ENCODE results near the gene CBARP.

The CBARP gene

GRCh38 chr19:1266129-1266915, 28.5 kb upstream of the CBARP start (continued):
- peak; percentile 98 for TF ChIP-seq EGR2 (tag by site-specific recombination; IDR thresholded peaks at IDR 0.05; ENCODE audit: low read depth)
- no peak for TF ChIP-seq GFI1B (tag by site-specific recombination; IDR thresholded peaks at IDR 0.05)
- TF ChIP-seq ZNF555 (tag by site-specific recombination; conservative IDR thresholded peaks at IDR 0.05): no peak
- TF ChIP-seq ZBTB20 (tag by site-specific recombination; IDR thresholded peaks at IDR 0.05): peak; percentile 44
- TF ChIP-seq ZNF654 (tag by site-specific recombination; IDR thresholded peaks at IDR 0.05; ENCODE audit: low read depth): no peak
- TF ChIP-seq, protein P1, sequence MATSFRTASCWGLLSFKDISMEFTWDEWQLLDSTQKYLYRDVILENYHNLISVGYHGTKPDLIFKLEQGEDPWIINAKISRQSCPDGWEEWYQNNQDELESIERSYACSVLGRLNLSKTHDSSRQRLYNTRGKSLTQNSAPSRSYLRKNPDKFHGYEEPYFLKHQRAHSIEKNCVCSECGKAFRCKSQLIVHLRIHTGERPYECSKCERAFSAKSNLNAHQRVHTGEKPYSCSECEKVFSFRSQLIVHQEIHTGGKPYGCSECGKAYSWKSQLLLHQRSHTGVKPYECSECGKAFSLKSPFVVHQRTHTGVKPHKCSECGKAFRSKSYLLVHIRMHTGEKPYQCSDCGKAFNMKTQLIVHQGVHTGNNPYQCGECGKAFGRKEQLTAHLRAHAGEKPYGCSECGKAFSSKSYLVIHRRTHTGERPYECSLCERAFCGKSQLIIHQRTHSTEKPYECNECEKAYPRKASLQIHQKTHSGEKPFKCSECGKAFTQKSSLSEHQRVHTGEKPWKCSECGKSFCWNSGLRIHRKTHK (tag by site-specific recombination; IDR thresholded peaks at IDR 0.05): no peak
- no peak for TF ChIP-seq ZNF324 (tag by site-specific recombination; IDR thresholded peaks at IDR 0.05)
- TF ChIP-seq MZF1 (tag by site-specific recombination; IDR thresholded peaks at IDR 0.05; ENCODE audit: borderline replicate concordance): no peak
- TF ChIP-seq, protein P2, sequence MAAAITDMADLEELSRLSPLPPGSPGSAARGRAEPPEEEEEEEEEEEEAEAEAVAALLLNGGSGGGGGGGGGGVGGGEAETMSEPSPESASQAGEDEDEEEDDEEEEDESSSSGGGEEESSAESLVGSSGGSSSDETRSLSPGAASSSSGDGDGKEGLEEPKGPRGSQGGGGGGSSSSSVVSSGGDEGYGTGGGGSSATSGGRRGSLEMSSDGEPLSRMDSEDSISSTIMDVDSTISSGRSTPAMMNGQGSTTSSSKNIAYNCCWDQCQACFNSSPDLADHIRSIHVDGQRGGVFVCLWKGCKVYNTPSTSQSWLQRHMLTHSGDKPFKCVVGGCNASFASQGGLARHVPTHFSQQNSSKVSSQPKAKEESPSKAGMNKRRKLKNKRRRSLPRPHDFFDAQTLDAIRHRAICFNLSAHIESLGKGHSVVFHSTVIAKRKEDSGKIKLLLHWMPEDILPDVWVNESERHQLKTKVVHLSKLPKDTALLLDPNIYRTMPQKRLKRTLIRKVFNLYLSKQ (tag by site-specific recombination; IDR thresholded peaks at IDR 0.05; ENCODE audit: borderline replicate concordance): no peak
- no peak; the same call in 1 of the 2 replicates for TF ChIP-seq ZSCAN4 (tag by site-specific recombination; IDR thresholded peaks at IDR 0.05)
- TF ChIP-seq GLIS2 (tag by site-specific recombination; IDR thresholded peaks at IDR 0.05): peak; percentile 70
- no peak for TF ChIP-seq ZNF202 (tag by site-specific recombination; IDR thresholded peaks at IDR 0.05; ENCODE audit: borderline replicate concordance)
- TF ChIP-seq HOXA7 (CRISPR knock-in tag; IDR thresholded peaks at IDR 0.05; ENCODE audit: borderline replicate concordance): no peak
- no peak for TF ChIP-seq ZNF214 (tag by site-specific recombination; IDR thresholded peaks at IDR 0.05; ENCODE audit: borderline replicate concordance)
- no peak for TF ChIP-seq ZNF423 (tag by site-specific recombination; IDR thresholded peaks at IDR 0.05)
- TF ChIP-seq ZNF639 (tag by site-specific recombination; IDR thresholded peaks at IDR 0.05): no peak
- no peak for TF ChIP-seq ZNF624 (tag by site-specific recombination; IDR thresholded peaks at IDR 0.05)
- TF ChIP-seq YY1 (tag by site-specific recombination; IDR thresholded peaks at IDR 0.05): no peak
- TF ChIP-seq ZNF621 (tag by site-specific recombination; IDR thresholded peaks at IDR 0.05): no peak
- no peak for TF ChIP-seq ZNF596 (tag by site-specific recombination; IDR thresholded peaks at IDR 0.05)
- peak; percentile 55; the same call in 1 of the 2 replicates for TF ChIP-seq ZFP37 (tag by site-specific recombination; IDR thresholded peaks at IDR 0.05)
- TF ChIP-seq ZNF561 (tag by site-specific recombination; IDR thresholded peaks at IDR 0.05; ENCODE audit: borderline replicate concordance): no peak
- no peak for TF ChIP-seq ZBTB17 (tag by site-specific recombination; IDR thresholded peaks at IDR 0.05)
- TF ChIP-seq ZNF664 (tag by site-specific recombination; IDR thresholded peaks at IDR 0.05): no peak
- TF ChIP-seq ZNF558 (tag by site-specific recombination; IDR thresholded peaks at IDR 0.05): no peak
- TF ChIP-seq, protein P3, sequence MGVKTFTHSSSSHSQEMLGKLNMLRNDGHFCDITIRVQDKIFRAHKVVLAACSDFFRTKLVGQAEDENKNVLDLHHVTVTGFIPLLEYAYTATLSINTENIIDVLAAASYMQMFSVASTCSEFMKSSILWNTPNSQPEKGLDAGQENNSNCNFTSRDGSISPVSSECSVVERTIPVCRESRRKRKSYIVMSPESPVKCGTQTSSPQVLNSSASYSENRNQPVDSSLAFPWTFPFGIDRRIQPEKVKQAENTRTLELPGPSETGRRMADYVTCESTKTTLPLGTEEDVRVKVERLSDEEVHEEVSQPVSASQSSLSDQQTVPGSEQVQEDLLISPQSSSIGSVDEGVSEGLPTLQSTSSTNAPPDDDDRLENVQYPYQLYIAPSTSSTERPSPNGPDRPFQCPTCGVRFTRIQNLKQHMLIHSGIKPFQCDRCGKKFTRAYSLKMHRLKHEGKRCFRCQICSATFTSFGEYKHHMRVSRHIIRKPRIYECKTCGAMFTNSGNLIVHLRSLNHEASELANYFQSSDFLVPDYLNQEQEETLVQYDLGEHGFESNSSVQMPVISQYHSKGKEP (tag by site-specific recombination; IDR thresholded peaks at IDR 0.05): no peak
- TF ChIP-seq ZNF221 (tag by site-specific recombination; IDR thresholded peaks at IDR 0.05; ENCODE audit: borderline replicate concordance): no peak
- TF ChIP-seq ZNF843 (tag by site-specific recombination; IDR thresholded peaks at IDR 0.05): 0 out of 2 replicates have a peak, but pooled peaks have one; percentile 2
- TF ChIP-seq ZNF184 (tag by site-specific recombination; IDR thresholded peaks at IDR 0.05): no peak
- 0 out of 2 replicates have a peak, but pooled peaks have one; percentile 11 for TF ChIP-seq ZSCAN16 (tag by site-specific recombination; IDR thresholded peaks at IDR 0.05)
- no peak for TF ChIP-seq REPIN1 (tag by site-specific recombination; IDR thresholded peaks at IDR 0.05; ENCODE audit: low read depth)
- peak; percentile 67 for TF ChIP-seq CTCF (tag by site-specific recombination; IDR thresholded peaks at IDR 0.05)

All from HEK293 (cell line).